C1 segment of cervical spinal cord (tissue), 14 donors: ENCODE results near the gene INTS6.

Experiments
- DNase-seq, 14 donors: peaks; one replicate each; lab custom pipeline; 2025; lab: John Stamatoyannopoulos, UW

The INTS6 gene

DNA sequence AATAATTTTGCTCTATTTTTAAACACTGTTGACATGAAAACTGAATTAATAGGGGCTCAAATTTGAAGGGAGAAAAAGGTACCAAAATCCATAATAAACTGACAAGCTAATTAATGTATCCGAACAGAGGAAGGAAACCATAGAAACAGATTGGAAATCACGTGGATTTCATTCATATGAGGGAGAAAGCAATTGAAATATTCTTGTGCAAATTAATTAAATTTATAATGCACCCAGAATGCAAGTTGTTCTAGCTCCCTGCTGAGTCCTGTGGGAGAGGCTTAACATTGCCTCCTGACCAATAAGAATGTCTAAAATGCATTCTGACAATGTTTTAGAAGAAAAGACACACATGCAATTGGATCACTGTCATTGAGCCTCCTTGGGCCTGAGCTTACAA, 131.0 kb downstream of the INTS6 start:
- no peak for DNase-seq

DNA sequence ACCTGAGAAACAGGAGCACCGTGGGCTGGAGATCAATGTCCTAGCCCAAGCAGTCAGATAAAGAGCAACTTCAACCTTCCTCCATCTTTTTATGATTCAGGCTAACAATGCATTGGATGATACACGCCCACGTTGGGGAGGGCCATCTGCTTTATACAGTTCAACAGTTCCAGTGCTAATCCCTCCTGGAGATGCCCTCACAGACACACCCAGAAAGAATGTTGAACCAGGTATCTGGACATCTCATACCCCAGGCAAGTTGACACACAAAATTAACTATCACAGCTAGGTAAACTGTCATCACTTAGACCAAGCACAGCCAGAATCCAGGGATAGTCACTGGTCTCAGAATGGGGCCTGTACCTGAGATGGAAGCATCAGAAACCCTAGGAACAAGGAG, 134.0 kb downstream of the INTS6 start:
- no peak for DNase-seq

DNA sequence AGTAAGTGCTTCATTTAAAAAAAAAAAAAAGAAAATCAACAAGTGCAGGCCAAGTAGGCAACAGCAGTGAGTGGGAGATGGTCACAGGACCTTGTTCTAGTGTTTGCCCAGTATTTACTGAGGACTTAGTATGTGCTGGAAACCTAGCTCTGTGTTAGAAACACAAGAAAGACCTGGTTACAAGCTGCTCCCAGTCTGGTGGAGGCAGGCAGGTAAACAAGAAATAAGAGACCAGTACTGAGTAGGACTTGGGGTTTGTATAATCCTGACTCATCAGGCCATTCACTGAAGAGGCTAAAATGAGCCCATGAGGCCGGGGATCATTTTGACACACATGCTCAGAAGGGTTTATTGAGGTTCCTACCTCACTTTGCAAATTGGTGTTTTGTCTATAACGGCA, 134.8 kb downstream of the INTS6 start:
- no peak for DNase-seq

DNA sequence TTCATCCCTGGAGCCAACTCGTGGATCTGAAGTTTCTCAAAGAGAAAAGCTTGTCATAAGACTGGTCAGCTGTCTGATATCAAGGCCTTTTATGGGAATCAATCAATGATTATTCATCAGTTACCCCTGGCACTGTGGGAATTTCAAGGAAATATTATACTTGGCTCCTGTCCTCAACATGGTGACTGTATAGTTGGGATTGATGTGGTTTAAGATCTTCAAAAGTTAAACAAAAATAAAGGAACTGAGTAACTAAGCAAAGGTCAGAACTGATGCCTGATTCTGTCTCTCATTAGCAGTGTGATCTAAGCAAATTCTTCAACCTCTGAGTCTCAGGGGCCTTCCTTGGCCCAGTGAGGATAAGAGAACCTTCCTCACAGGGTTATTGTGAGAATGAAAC, 135.6 kb downstream of the INTS6 start:
- no peak for DNase-seq

DNA sequence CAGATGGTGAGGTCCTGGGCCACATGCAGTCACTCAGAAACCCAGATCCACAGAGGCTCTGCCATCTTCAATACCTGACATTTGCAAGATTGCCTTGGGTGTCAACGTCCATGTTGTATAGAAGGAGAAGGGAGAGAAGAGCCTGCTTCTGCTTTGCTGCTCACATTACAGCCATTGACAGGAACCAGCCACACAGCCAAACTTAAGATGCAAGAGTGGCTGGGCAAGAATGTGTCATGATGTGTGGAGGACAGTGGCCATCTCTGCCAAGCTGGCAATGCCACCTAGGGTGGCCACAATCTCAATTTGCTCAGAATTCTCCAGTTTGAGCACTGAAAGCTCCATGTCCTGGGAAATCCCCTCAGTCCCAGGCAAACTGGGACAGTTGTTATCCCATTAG, 139.2 kb downstream of the INTS6 start:
- no peak for DNase-seq

DNA sequence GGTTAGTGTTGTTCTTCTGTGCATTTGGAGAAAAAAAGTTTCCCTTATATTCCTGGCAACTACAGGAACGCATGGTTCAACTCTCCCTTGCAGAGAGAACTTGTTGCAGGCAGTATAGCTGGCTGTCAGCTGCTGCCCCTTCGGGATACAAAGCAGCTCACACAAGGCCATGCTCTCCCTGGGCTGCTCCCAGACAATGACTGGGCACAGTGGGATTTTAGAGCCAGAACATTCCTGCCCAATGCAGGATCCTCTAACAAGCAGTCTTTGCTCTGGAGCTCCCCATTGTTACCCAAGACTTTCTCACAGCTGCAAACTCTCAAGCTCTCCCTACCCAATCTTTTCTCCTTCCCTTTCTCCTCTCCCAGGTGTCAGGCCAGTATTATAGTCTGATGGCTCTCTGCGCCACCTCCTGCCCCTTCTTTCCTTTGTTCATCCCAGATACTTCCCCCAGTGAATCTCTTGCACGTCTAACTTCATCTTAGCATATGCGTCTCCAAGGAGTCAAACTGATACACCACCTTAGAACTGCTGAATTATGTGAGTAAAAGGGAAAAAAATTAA, 140.8 kb downstream of the INTS6 start:
- peak in 4 of 14 donors; percentile 4 to 10 (median 5) for DNase-seq
